ENCODE results near the gene CHRNB4.

DNA sequence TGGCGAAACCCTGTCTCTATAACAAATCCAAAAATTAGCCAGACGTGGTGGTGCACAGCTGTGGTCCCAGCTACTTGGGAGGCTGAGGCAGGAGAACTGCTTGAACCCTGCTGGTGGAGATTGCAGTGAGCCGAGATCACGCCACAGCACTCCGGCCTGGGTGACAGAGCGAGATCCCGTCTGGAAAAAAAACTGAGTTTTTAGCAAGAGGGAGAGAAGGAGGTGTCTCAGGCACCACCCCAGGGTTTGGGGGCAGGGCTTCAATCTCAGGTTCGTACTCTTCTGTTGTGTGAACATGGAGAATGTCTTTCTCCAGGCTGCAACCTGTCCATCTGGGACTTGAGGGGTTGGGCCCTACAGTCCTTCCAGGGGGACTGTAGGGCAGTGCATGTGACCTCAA lies 22.9 kb downstream of the CHRNB4 start:
- no peak for TF ChIP-seq EP300 (IDR thresholded peaks at IDR 0.05)
- no peak for TF ChIP-seq CTCF (IDR thresholded peaks at IDR 0.05)
- TF ChIP-seq, protein P1, sequence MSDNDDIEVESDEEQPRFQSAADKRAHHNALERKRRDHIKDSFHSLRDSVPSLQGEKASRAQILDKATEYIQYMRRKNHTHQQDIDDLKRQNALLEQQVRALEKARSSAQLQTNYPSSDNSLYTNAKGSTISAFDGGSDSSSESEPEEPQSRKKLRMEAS (IDR thresholded peaks at IDR 0.05) = no peak
- no peak for TF ChIP-seq SMC3 (IDR thresholded peaks at IDR 0.05)
- TF ChIP-seq POLR2A (IDR thresholded peaks at IDR 0.05; ENCODE audit: low read length) = no peak
- no peak for TF ChIP-seq PHF8 (IDR thresholded peaks at IDR 0.05; ENCODE audit: borderline replicate concordance, low read depth)
- no peak for TF ChIP-seq MYC (IDR thresholded peaks at IDR 0.05; ENCODE audit: borderline replicate concordance, low read length)
- TF ChIP-seq, protein P2, sequence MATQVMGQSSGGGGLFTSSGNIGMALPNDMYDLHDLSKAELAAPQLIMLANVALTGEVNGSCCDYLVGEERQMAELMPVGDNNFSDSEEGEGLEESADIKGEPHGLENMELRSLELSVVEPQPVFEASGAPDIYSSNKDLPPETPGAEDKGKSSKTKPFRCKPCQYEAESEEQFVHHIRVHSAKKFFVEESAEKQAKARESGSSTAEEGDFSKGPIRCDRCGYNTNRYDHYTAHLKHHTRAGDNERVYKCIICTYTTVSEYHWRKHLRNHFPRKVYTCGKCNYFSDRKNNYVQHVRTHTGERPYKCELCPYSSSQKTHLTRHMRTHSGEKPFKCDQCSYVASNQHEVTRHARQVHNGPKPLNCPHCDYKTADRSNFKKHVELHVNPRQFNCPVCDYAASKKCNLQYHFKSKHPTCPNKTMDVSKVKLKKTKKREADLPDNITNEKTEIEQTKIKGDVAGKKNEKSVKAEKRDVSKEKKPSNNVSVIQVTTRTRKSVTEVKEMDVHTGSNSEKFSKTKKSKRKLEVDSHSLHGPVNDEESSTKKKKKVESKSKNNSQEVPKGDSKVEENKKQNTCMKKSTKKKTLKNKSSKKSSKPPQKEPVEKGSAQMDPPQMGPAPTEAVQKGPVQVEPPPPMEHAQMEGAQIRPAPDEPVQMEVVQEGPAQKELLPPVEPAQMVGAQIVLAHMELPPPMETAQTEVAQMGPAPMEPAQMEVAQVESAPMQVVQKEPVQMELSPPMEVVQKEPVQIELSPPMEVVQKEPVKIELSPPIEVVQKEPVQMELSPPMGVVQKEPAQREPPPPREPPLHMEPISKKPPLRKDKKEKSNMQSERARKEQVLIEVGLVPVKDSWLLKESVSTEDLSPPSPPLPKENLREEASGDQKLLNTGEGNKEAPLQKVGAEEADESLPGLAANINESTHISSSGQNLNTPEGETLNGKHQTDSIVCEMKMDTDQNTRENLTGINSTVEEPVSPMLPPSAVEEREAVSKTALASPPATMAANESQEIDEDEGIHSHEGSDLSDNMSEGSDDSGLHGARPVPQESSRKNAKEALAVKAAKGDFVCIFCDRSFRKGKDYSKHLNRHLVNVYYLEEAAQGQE (IDR thresholded peaks at IDR 0.05) = no peak
- TF ChIP-seq BHLHE40 (IDR thresholded peaks at IDR 0.05; ENCODE audit: low read depth, low read length) = no peak
- no peak for TF ChIP-seq RFX5 (IDR thresholded peaks at IDR 0.05)
- TF ChIP-seq CHD4 (IDR thresholded peaks at IDR 0.05; ENCODE audit: borderline replicate concordance) = no peak
- no peak for TF ChIP-seq CHD2 (IDR thresholded peaks at IDR 0.05; ENCODE audit: low read length, partially characterized antibody)
